T-helper 22 cell (primary cell): Measurements from ENCODE around the gene GALK2.
"Not testable (repeated sequence)": the region's sequence is repeated elsewhere in the genome, so short reads cannot be mapped to it uniquely, and the experiment has no call there.

Experiments
- DNase-seq: peaks from one replicate; pipeline ENCODE4 v3.0.0-alpha.2; 2020; ENCODE audit warnings: low read depth

Gene GALK2

GRCh38 chr15:49164865-49165264, 5.2 kb upstream of the GALK2 start:
- DNase-seq: no peak

DNA sequence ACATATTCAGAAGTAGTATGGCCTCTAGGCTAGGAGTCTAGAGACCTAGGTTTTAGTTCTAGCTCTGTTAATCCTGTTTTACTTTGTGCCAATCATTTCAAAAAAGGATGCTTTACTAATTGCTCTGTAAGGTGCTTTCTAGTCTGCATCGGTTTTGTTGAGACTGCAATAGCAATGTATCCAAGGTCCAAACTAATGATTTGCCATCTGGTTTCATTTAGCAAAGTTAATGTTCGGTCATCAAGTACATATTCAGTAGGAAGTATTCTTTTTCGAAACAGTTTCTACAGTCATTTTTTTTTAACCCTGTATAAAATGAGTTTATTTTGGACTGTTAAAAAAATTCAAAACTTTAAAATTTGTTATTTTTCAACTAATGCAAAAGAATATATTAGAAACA, 2.0 kb upstream of the GALK2 start:
- DNase-seq: no peak

GRCh38 chr15:49171790-49172189, 1.7 kb downstream of the GALK2 start:
- no peak for DNase-seq

DNA sequence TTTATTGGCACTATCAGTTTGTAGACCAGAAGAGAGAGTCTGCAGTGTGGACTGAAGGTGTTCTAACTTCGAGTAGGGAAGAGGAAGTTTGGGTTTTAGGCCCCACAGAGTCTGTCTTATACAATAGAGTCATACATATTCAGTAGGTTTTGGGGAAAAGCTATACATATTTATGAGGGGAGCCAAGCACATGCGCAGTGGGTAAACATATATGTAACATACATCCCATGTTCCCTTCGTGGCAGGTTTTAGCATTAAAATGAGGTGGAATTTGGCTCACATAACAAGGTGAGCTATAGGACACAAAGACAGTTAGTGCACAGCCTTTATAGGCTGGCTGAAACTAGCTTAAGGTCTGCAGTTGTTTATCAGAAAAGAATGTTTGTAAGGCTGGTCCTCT, 4.9 kb downstream of the GALK2 start:
- DNase-seq: no peak

GRCh38 chr15:49175582-49176397, 5.7 kb downstream of the GALK2 start:
- DNase-seq: not testable (repeated sequence)

DNA sequence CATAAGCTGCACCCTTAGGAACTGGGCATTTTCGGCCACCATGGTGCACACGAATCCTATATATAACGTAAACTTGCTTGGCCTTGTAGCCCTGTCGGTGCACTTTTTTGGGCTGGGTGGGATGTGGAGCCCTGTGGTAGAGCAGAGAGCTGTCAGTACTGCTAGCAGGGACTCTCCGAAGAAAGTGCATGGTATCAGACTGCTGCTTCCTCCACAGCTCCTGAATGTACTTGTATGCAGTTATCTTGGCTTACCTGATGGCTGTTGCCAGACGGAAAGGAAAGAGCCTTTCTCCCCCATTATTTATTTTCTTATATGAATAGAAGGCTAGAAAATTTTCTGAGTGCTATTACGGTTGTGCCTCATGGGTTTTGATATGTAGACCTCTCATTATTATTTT, 8.4 kb downstream of the GALK2 start:
- no peak for DNase-seq

DNA sequence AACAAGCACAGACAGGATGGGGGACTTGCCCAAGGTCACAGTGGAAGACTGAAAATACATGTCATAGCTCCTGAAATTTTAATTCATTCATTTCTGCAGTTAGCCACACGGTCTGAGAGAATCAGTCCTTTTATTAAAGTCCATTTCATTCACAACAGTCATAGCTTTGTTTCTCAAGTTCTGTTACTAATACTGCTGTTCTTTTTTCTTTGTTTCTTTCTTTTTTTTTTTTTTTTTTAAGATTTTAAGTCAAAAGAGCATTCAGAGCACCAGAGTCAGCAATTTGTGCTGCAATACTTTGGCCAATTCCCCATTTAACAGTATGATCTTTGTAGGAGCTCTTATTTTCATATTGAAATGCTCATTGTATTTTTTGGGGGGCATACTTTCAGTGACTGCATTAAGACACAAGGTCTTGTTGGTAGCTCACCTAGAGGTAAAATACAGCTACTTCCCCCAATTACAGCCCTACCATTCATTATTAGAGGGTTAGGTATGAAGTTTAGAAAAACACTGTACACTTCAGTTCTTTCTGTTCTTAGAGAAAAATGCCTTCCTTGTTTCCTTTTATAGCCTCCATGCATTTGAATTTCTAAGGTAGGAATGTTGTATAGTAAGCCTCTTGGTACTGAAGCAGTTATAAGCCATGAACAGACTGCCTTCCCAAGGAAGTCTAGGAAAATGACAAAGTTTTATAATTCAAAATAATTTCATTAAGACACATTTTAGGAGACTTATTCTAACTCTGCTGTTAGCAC, 9.6 kb downstream of the GALK2 start:
- no peak for DNase-seq

DNA sequence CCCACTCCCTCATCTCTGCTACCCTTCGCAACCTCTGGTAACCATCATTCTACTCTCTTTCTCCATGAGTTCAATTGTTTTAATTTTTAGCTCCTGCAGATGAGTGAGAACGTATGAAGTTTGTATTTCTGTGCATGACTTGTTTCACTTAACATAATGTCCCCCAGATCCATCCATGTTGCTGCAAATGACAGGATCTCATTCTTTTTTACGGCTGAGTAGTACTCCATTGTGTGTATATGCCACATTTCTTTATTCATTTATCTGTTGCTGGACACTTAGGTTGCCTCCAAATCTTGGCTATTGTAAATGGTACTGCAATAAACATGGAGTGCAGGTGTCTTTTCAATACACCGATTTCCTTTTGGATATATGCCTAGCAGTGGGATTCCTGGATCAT, 12.1 kb downstream of the GALK2 start:
- no peak for DNase-seq

DNA sequence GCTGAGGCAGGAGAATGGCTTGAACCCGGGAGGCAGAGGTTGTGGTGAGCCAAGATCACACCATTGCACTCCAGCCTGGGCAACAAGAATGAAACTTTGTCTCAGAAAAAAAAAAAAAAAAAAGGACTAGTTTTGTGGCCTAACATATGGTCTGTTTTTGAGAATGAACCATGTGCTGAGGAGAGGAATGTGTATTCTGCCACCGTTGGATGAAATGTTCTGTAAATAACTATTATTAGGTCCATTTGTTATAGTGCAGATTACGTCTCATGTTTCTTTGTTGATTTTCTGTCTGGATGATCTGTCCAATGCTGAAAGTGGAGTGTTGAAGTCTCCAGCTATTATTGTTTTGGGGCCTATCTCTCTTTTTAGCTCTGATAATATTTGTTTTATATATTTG, 13.7 kb downstream of the GALK2 start:
- DNase-seq: not testable (repeated sequence)

GRCh38 chr15:49185473-49185872, 15.4 kb downstream of the GALK2 start:
- no peak for DNase-seq

DNA sequence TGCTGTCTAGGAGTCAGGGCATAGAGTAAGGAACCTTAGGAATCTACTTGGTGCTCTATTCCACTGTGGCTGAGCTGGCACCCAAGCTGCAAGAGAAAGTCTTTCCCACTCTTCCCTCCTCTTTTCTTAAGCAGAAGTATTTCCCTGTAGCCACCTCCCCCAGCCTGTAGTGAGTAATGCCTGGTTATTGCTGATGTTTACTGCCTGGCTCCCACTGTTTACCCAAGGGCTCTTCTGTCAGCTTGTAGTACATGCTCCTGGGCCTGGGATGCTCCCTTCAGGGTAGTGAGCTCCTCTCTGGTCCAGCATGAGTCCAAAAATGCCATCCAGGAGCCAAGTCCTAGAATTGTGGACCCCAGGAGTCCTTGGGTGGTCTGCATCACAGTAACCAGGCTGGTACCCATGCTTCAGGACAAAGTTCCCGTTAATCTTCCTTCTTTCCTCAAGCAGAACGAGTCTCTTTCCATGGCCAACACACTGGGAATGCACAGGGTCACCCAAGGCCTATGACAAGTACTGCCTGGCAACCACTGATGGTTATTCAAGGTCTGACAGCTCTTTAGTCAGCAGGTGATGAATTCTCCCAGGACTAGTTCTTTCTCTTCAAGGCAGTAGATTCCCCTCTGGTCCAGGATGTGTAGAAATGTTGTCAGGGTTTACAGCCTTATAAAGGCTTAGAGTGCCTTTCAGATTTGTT, 17.6 kb downstream of the GALK2 start:
- DNase-seq: no peak

- no peak for DNase-seq
Observed at GRCh38 chr15:49188933-49189332, 18.9 kb downstream of the GALK2 start.

DNA sequence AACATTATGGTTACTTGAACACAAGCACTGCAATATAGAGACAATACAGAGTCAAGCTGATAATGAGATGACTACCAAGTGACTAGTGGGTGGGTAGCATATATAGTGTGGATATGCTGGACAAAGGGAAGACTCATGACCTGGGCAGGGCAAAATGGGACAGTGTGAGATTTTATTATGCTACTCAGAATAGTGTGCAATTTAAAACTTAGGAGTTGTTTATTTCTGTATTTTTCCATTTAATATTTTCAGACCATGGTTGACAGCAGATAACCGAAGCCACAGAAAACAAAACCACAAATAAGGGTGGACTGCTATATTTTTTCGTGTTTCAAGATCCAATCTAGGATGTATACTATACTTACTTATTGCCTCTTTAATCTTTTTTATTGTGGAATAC, 19.6 kb downstream of the GALK2 start:
- no peak for DNase-seq

DNA sequence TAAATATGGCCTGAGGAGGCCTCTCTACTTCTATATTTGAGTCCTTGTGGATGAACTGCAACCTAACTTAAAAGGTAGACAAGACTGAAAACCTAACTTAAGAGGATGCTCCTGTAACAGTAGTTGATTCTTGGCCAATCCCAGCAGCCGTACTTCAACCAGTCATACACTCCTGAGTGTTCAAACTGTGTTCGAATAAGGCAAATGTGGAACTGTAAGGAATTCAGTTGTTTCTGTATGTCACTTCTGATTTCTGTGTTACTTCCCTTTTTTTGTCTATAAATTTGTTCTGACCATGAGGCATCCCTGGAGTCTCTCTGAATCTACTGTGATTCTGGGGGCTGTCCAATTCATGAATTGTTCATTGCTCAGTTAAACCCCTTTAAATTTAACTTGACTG, 20.5 kb downstream of the GALK2 start:
- DNase-seq: no peak

GRCh38 chr15:49191892-49192291, 21.8 kb downstream of the GALK2 start:
- DNase-seq: no peak

DNA sequence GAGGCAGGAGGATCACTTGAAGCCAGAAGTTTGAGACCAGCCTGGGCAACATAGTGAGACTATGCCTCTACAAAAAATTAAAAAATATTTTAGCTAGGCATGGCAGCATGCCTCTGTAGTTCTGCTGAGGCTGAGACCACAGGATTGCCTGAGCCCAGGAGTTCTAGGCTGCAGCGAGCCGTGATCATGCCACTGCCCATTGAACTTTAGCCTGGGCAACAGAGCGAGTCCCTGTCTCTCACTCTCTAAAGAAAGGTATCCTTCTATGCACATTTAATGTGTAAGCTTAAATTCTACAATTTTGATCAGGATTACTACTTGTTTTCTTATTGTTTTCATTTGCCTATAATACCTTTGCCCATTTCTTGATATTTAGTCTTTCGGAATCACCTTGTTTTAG, 26.8 kb downstream of the GALK2 start:
- no peak for DNase-seq

- no peak for DNase-seq
Observed at GRCh38 chr15:49199666-49200065, 29.6 kb downstream of the GALK2 start.

- no peak for DNase-seq
Observed at GRCh38 chr15:49200347-49200746, 30.3 kb downstream of the GALK2 start.

DNA sequence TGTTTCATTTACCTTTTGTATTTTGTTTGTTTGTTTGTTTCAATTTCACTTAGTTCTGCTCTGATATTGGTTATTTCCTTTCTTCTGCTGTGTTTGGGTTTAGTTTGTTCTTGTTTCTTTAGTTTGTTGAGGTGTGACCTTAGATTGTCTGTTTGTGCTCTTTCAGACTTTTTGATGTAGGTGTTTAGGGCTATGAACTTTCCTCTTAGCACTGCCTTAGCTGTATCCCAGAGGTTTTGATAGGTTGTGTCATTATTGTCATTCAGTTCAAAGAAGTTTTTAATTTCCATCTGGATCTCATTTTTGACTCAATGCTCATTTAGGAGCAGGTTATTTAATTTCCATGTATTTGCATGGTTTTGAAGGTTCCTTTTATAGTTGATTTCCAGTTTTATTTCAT, 38.1 kb downstream of the GALK2 start:
- not testable (repeated sequence) for DNase-seq

DNA sequence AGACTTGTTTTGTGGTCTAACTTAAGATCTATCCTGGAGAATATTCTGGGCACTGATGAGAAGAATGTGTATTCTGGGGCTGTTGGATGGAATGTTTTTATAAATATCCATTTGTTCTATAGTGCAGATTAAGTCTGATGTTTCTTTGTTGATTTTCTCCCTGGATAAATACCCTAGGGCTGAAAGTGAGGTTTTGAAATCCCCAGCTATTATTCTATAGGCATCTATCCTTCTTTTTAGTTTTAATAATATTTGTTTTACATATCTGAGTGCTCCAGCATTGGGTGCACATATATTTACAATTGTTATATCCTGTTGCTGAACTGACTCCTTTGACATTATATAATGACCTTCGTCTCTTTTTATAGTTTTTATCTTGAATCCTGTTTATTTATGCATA, 42.9 kb downstream of the GALK2 start:
- no peak for DNase-seq

GRCh38 chr15:49215768-49216739, 46.0 kb downstream of the GALK2 start:
- DNase-seq: no peak
